ENCODE data around the gene HNRNPA0.

DNA sequence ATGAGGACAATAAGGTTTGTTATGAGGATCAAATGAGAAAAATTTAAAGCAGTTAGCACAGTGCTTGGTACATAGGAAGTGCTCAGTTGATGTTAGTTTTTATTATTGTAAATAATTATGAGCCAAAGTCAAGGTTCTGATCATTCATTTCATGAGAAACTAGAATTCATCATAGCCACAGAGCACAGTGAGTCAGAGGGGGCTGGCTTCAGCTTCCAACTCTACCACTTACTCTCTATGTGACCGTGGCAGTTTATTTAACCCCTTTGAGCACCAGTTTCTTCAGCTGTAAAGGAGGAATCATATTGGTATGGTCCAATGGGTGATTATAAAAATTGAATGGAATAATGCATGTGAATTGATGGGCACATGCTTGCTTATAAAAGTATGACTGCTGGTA, 57.7 kb downstream of the HNRNPA0 start:
- TF ChIP-seq, protein P1, sequence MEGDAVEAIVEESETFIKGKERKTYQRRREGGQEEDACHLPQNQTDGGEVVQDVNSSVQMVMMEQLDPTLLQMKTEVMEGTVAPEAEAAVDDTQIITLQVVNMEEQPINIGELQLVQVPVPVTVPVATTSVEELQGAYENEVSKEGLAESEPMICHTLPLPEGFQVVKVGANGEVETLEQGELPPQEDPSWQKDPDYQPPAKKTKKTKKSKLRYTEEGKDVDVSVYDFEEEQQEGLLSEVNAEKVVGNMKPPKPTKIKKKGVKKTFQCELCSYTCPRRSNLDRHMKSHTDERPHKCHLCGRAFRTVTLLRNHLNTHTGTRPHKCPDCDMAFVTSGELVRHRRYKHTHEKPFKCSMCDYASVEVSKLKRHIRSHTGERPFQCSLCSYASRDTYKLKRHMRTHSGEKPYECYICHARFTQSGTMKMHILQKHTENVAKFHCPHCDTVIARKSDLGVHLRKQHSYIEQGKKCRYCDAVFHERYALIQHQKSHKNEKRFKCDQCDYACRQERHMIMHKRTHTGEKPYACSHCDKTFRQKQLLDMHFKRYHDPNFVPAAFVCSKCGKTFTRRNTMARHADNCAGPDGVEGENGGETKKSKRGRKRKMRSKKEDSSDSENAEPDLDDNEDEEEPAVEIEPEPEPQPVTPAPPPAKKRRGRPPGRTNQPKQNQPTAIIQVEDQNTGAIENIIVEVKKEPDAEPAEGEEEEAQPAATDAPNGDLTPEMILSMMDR (IDR thresholded peaks at IDR 0.05; ENCODE audit: poor library complexity, severe bottlenecking): no peak
- TF ChIP-seq EP300 (conservative IDR thresholded peaks at IDR 0.05; ENCODE audit: poor library complexity, severe bottlenecking): no peak
- no peak for TF ChIP-seq RAD21 (conservative IDR thresholded peaks at IDR 0.05)
- TF ChIP-seq EZH2 (IDR thresholded peaks at IDR 0.05; ENCODE audit: borderline replicate concordance, insufficient read depth, low read length, poor library complexity, severe bottlenecking): no peak
- no peak for TF ChIP-seq POLR2AphosphoS5 (IDR thresholded peaks at IDR 0.05)
- no peak for TF ChIP-seq SMC3 (conservative IDR thresholded peaks at IDR 0.05; ENCODE audit: poor library complexity)
- TF ChIP-seq, protein P2, sequence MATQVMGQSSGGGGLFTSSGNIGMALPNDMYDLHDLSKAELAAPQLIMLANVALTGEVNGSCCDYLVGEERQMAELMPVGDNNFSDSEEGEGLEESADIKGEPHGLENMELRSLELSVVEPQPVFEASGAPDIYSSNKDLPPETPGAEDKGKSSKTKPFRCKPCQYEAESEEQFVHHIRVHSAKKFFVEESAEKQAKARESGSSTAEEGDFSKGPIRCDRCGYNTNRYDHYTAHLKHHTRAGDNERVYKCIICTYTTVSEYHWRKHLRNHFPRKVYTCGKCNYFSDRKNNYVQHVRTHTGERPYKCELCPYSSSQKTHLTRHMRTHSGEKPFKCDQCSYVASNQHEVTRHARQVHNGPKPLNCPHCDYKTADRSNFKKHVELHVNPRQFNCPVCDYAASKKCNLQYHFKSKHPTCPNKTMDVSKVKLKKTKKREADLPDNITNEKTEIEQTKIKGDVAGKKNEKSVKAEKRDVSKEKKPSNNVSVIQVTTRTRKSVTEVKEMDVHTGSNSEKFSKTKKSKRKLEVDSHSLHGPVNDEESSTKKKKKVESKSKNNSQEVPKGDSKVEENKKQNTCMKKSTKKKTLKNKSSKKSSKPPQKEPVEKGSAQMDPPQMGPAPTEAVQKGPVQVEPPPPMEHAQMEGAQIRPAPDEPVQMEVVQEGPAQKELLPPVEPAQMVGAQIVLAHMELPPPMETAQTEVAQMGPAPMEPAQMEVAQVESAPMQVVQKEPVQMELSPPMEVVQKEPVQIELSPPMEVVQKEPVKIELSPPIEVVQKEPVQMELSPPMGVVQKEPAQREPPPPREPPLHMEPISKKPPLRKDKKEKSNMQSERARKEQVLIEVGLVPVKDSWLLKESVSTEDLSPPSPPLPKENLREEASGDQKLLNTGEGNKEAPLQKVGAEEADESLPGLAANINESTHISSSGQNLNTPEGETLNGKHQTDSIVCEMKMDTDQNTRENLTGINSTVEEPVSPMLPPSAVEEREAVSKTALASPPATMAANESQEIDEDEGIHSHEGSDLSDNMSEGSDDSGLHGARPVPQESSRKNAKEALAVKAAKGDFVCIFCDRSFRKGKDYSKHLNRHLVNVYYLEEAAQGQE (IDR thresholded peaks at IDR 0.05; ENCODE audit: borderline replicate concordance): no peak
